ENCODE results near the gene NUDT9.
"Not testable (repeated sequence)": the region's sequence is repeated elsewhere in the genome, so short reads cannot be mapped to it uniquely, and the experiment has no call there.

DNA sequence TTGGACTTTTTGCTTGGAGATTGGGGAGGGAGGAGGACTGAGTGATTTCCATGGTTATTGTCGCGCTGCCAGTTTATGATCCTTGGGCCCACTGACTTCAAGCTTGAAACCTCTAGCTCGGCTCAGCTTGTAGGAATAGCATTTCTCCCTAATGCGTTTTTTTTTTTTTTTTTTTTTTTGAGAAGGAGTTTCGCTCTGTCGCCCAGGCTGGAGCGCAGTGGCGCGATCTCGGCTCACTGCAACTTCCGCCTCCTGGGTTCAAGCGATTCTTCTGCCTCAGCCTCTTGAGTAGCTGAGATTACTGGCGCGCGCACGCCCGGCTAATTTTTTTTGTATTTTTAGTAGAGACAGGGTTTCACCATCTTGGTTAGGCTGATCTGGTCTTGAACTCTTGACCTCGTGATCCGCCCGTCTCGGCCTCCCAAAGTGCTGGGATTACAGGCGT, 1.7 kb downstream of the NUDT9 start:
- TF ChIP-seq, protein P1, sequence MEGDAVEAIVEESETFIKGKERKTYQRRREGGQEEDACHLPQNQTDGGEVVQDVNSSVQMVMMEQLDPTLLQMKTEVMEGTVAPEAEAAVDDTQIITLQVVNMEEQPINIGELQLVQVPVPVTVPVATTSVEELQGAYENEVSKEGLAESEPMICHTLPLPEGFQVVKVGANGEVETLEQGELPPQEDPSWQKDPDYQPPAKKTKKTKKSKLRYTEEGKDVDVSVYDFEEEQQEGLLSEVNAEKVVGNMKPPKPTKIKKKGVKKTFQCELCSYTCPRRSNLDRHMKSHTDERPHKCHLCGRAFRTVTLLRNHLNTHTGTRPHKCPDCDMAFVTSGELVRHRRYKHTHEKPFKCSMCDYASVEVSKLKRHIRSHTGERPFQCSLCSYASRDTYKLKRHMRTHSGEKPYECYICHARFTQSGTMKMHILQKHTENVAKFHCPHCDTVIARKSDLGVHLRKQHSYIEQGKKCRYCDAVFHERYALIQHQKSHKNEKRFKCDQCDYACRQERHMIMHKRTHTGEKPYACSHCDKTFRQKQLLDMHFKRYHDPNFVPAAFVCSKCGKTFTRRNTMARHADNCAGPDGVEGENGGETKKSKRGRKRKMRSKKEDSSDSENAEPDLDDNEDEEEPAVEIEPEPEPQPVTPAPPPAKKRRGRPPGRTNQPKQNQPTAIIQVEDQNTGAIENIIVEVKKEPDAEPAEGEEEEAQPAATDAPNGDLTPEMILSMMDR (IDR thresholded peaks at IDR 0.05), result not testable (repeated sequence)
- not testable (repeated sequence) for TF ChIP-seq POLR2A (IDR thresholded peaks at IDR 0.05)

All from esophagus squamous epithelium (tissue), 4 donors.